GM21367 (cell line): Measurements from ENCODE around the gene SEMA4G.
"Not testable (repeated sequence)": the region's sequence is repeated elsewhere in the genome, so short reads cannot be mapped to it uniquely, and the experiment has no call there.

Experiments
- ATAC-seq: cut with Tn5 transposase; IDR thresholded peaks from one replicate; pipeline ENCODE4 v1.9.1; 2021; ENCODE audit not compliant: unreplicated experiment

SEMA4G gene

DNA sequence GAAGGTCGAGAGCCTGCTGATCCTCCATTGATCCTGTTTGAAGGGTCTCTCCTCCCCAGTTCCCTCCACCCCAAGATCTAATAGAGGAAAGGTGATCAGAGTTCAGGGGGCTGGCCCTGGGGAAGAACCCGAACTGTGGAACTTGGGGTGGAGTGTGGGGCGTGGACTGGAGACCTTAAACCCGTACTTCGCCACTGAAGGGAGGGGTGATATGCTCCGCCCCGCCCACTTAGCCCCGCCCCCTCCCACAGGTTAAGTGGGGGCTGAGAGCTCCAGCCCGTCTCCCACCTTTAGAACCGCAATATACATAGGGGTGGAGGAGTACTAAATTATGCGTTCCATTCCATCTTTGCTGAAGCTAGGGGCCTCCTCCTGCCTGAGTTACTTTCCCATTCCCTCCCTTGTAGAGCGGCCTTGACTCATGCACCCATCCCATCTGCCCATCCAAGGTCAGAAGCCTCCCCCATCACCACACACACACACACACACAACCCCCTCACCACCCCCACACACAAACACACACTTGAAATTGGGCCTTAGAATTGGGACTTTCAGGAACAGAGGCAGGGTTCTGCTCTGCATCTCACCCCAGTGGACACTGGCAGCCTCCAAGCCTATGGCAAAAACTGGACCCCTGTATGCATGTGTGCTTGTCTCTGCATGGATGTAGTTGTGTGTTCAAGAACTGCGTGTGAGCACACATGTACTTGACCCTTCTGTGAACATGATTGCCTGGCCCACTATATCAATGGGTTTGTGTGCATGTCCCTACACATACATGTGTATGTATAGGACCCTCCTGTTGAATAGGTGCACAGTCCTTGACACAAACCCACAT, 991 bp downstream of the SEMA4G start:
- no peak for ATAC-seq

DNA sequence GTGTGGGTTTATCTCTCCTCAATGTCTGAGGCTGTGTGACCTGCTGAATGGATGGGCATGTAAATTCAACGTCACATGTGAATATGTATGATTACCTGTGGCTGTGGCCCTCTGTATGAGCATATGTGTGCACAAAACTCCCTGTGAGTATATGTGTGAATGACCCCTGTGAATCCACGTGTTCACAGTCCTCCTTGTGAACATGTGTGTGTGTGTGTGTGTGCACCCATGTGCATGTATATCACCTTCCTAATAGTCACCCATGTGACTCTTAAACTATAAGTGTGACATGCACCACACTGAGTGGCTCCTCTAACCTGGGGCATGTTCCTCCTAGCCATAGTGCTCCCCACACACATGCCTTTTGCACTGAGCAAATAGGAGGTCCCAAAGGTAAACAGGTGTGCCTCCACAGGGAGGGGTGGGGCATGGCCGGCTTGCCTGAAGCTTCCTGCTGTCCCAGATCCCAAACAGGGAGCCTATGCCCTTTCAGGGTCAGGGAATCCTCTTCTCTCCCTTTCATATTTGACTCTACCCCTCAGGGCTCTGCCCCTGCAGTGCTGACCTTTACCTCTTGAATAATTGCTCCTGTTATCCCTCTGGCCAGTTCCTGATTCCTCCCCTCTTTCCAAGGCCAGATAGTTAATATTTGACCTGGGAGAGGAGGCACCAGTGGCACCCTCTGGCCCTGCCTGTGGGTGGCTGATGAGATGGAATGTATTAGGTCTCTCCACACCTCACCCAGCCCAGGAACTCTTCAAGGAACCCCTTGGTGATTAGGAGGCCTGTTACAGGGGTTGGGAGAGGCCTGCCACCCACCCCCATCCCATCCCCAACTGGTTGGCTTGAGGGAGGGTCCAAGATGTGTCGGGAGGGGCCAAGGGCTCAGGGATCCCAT, 1.9 kb downstream of the SEMA4G start:
- ATAC-seq = no peak

- ATAC-seq = no peak
Observed at GRCh38 chr10:100972115-100972903, 3.0 kb downstream of the SEMA4G start.

GRCh38 chr10:100972904-100973535, 3.7 kb downstream of the SEMA4G start:
- no peak for ATAC-seq

- not testable (repeated sequence) for ATAC-seq
Observed at GRCh38 chr10:100975397-100975796, 6.1 kb downstream of the SEMA4G start.

GRCh38 chr10:100976906-100977305, 7.6 kb downstream of the SEMA4G start:
- ATAC-seq = no peak

- ATAC-seq = no peak
Observed at GRCh38 chr10:100977436-100977835, 8.1 kb downstream of the SEMA4G start.

- no peak for ATAC-seq
Observed at GRCh38 chr10:100978121-100978900, 9.0 kb downstream of the SEMA4G start.

GRCh38 chr10:100978901-100979195, 9.5 kb downstream of the SEMA4G start:
- no peak for ATAC-seq

DNA sequence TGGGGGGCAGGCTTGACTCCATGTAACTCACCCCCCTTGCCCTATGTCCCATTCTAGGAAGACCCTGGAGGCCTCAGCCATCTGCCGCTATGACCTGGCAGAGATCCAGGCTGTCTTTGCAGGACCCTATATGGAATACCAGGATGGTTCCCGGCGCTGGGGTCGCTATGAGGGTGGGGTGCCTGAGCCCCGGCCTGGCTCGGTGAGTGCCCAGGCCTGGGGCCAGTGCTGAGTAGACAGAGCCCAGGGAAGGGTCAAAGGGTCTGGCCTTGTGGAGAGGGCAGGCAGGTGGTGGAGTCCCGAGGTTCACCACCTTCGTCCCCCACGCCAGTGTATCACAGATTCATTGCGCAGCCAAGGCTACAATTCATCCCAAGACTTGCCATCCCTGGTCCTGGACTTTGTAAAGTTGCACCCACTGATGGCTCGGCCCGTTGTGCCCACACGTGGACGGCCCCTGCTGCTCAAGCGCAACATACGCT, 10.5 kb downstream of the SEMA4G start:
- ATAC-seq = no peak

GRCh38 chr10:100980311-100980710, 11.0 kb downstream of the SEMA4G start:
- ATAC-seq = no peak

DNA sequence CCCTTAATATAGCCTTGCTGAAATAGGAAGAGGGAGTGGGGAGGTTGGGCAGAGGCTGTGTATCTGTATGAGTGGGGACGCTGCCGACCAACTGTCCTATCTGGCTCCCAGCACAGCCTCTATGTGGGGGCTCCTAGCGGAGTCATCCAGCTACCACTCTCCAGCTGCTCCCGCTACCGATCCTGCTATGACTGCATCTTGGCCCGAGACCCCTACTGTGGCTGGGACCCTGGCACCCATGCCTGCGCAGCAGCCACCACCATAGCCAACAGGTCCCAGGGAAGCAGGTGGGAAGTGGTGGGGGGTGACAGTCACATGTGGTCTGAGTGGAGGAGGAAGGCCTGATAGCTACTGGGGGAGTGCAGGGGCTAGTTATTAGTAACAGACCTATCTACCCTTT, 11.4 kb downstream of the SEMA4G start:
- ATAC-seq = no peak

- no peak for ATAC-seq
Observed at GRCh38 chr10:100981178-100981772, 12.0 kb downstream of the SEMA4G start.

GRCh38 chr10:100982916-100983830, 13.9 kb downstream of the SEMA4G start:
- ATAC-seq = no peak

- ATAC-seq = no peak
Observed at GRCh38 chr10:100983868-100984671, 14.8 kb downstream of the SEMA4G start.

DNA sequence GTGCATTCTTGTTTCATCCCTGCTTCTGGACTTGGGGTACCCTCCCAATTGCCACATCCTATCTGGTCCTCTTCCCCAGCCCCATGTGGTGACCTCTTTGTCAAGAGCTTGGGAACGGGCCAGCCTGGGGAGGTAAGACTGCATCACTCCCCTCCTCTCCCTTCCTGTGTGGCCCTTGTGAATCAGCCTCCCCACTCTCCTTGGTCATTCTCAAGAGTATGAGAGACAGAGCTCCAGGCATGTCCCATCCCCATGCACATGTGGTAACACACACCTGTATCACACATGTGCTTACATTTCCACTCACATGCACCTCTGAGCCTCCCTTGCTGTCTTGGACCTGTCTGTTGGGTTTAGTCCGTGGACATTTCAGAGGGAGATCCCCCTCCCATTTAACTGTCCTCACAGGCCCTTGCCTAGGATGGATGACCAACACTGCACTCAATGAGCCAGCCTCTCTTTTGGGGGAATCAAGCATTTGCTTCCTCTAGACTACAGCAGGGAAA, 15.4 kb downstream of the SEMA4G start:
- ATAC-seq = no peak

- ATAC-seq = no peak
Observed at GRCh38 chr10:100985336-100985735, 16.0 kb downstream of the SEMA4G start.

GRCh38 chr10:100986623-100986951, 17.3 kb downstream of the SEMA4G start:
- ATAC-seq = no peak
